ENCODE data around the gene BCAS3.
A peak's percentile ranks its signal among the peaks of the same experiment; 100 is the strongest.

The BCAS3 gene

DNA sequence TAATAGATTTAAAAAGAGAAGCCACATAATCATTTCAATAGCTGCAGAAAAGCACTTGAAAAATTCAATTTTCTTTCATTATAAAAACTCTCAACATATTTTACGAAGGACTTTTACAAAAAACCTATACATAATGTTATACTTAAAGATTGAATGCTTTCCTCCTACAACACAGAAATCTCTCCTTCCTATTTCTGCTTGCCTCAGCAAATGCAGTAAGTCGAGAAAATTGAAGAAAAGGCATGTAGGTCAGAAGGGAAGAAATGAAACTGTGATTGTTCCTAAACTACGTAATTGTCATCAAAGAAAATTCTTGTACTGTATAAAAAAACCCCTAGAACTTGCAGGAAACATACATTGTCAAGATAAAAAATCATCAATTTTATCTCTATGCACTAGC is 267.1 kb downstream of the BCAS3 start:
- no peak overlapping the region for H3K27ac ChIP-seq (ENCODE audit: low read depth, low read length)
- H3K4me1 ChIP-seq (ENCODE audit: control insufficient read depth, low read depth, low read length): no peaks in the 10 kb centered on the region
- H4K8ac ChIP-seq (ENCODE audit: low read depth, low read length): no peak overlapping the region
- H3K56ac ChIP-seq (ENCODE audit: low read length): no peak overlapping the region
- no peak overlapping the region for H2BK120ac ChIP-seq (ENCODE audit: low read depth, low read length)
- H2BK5ac ChIP-seq (ENCODE audit: low read length): no peak overlapping the region
- H3K23ac ChIP-seq (ENCODE audit: low read length): no peak overlapping the region
- no peak overlapping the region for H3K4ac ChIP-seq (ENCODE audit: low read depth, low read length)
- H3K4me2 ChIP-seq (ENCODE audit: low read length): no peak overlapping the region
- 100% methylated on average over 1 of the region's 3 CpGs for WGBS (ENCODE audit: extremely low coverage, insufficient coverage, low lambda C conversion rate)
- H3K79me2 ChIP-seq (ENCODE audit: control insufficient read depth, insufficient read depth, low read length): no peaks in the 10 kb centered on the region
- no peaks in the 10 kb centered on the region for H3K36me3 ChIP-seq (ENCODE audit: control insufficient read depth, insufficient read depth, low read length)
- H3K27me3 ChIP-seq (ENCODE audit: insufficient read depth, low read length, poor library complexity): no peaks in the 10 kb centered on the region
- no peaks in the 10 kb centered on the region for H3K79me1 ChIP-seq (ENCODE audit: low read length)
- no peak overlapping the region for H3K18ac ChIP-seq (ENCODE audit: low read length)
- no peak for DNase-seq
- no peak overlapping the region for H2BK15ac ChIP-seq (replicated peaks; ENCODE audit: low read depth)
- no peak overlapping the region for H4K5ac ChIP-seq (ENCODE audit: low read length)
- H3K9ac ChIP-seq (ENCODE audit: low read length): no peak overlapping the region
- H3K4me3 ChIP-seq (ENCODE audit: low read length): no peak overlapping the region
- H2AK5ac ChIP-seq (ENCODE audit: low read length): no peak overlapping the region

DNA sequence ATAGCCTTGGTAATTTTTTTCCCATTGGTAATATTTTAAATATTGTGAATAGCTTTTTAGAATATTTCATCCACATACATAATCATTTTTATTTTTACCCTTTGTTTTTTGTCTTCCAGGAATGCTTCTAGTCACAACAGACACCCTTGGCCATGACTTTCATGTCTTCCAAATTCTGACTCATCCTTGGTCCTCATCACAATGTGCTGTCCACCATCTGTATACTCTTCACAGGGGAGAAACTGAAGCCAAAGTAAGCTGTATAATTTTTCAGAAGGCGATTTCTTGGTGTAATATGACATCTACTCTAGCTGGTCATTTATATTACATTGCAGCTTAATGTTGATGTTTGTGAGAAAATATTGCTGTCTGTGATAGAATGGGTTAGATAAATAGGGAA is 269.4 kb downstream of the BCAS3 start:
- WGBS (ENCODE audit: extremely low coverage, insufficient coverage, low lambda C conversion rate): no CpG with 5 or more reads among the region's 1 CpG
- H3K36me3 ChIP-seq (ENCODE audit: control insufficient read depth, insufficient read depth, low read length): no peaks in the 10 kb centered on the region
- no peaks in the 10 kb centered on the region for H3K79me1 ChIP-seq (ENCODE audit: low read length)
- H3K79me2 ChIP-seq (ENCODE audit: control insufficient read depth, insufficient read depth, low read length): no peaks in the 10 kb centered on the region
- no peak overlapping the region for H4K5ac ChIP-seq (ENCODE audit: low read length)
- DNase-seq: no peak
- H3K9ac ChIP-seq (ENCODE audit: low read length): no peak overlapping the region
- H3K27ac ChIP-seq (ENCODE audit: low read depth, low read length): no peak overlapping the region
- H3K56ac ChIP-seq (ENCODE audit: low read length): no peak overlapping the region
- no peak overlapping the region for H2BK120ac ChIP-seq (ENCODE audit: low read depth, low read length)
- H3K4me2 ChIP-seq (ENCODE audit: low read length): no peak overlapping the region
- no peak overlapping the region for H3K18ac ChIP-seq (ENCODE audit: low read length)
- no peak overlapping the region for H2AK5ac ChIP-seq (ENCODE audit: low read length)
- no peaks in the 10 kb centered on the region for H3K4me1 ChIP-seq (ENCODE audit: control insufficient read depth, low read depth, low read length)
- H4K8ac ChIP-seq (ENCODE audit: low read depth, low read length): no peak overlapping the region
- no peak overlapping the region for H2BK15ac ChIP-seq (replicated peaks; ENCODE audit: low read depth)
- H3K4ac ChIP-seq (ENCODE audit: low read depth, low read length): no peak overlapping the region
- no peak overlapping the region for H2BK5ac ChIP-seq (ENCODE audit: low read length)
- H3K27me3 ChIP-seq (ENCODE audit: insufficient read depth, low read length, poor library complexity): no peaks in the 10 kb centered on the region
- H3K4me3 ChIP-seq (ENCODE audit: low read length): no peak overlapping the region
- no peak overlapping the region for H3K23ac ChIP-seq (ENCODE audit: low read length)

DNA sequence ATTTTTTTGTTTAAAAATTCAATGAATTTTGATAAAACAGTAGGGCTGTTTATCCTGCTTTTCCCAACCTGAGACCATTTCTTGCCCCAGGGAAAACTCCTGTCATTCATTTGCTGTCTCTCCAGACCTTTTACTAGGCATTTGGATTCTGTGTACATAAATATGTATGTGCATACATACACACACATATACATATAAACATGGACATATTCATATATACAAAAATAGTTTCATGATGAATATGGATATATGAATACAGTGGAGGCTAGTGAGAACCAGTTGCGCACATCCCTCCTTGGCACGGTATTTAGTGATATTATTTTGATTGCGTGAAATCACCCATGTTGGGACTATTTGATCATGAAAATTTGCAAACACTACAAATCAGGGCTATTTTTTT is 269.9 kb downstream of the BCAS3 start:
- no peak overlapping the region for H3K18ac ChIP-seq (ENCODE audit: low read length)
- H3K4ac ChIP-seq (ENCODE audit: low read depth, low read length): no peak overlapping the region
- H2BK120ac ChIP-seq (ENCODE audit: low read depth, low read length): no peak overlapping the region
- no CpG with 5 or more reads among the region's 3 CpGs for WGBS (ENCODE audit: extremely low coverage, insufficient coverage, low lambda C conversion rate)
- no peak overlapping the region for H2AK5ac ChIP-seq (ENCODE audit: low read length)
- no peaks in the 10 kb centered on the region for H3K36me3 ChIP-seq (ENCODE audit: control insufficient read depth, insufficient read depth, low read length)
- no peak overlapping the region for H2BK5ac ChIP-seq (ENCODE audit: low read length)
- H3K79me2 ChIP-seq (ENCODE audit: control insufficient read depth, insufficient read depth, low read length): no peaks in the 10 kb centered on the region
- H3K9ac ChIP-seq (ENCODE audit: low read length): no peak overlapping the region
- no peak for DNase-seq
- no peak overlapping the region for H2BK15ac ChIP-seq (replicated peaks; ENCODE audit: low read depth)
- H3K27ac ChIP-seq (ENCODE audit: low read depth, low read length): no peak overlapping the region
- H4K8ac ChIP-seq (ENCODE audit: low read depth, low read length): no peak overlapping the region
- no peaks in the 10 kb centered on the region for H3K27me3 ChIP-seq (ENCODE audit: insufficient read depth, low read length, poor library complexity)
- no peak overlapping the region for H3K4me2 ChIP-seq (ENCODE audit: low read length)
- no peak overlapping the region for H4K5ac ChIP-seq (ENCODE audit: low read length)
- no peak overlapping the region for H3K4me3 ChIP-seq (ENCODE audit: low read length)
- no peak overlapping the region for H3K56ac ChIP-seq (ENCODE audit: low read length)
- no peaks in the 10 kb centered on the region for H3K4me1 ChIP-seq (ENCODE audit: control insufficient read depth, low read depth, low read length)
- no peaks in the 10 kb centered on the region for H3K79me1 ChIP-seq (ENCODE audit: low read length)
- H3K23ac ChIP-seq (ENCODE audit: low read length): no peak overlapping the region

DNA sequence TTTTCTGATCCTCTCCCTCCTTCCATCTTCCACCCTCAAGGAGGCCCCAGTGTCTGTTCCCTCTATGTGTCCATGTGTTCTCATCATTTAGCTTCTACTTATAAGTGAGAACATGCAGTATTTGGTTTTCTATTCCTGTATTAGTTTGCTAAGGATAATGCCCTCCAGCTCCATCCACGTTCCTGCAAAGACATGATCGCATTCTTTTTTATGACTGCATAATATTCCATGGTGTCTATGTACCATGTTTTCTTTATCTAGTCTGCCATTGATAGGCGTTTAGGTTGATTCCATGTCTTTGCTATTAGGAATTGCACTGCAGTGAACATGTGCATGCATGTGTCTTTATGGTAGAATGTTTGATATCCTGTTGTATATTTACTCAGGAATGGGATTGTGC is 275.1 kb downstream of the BCAS3 start:
- H3K18ac ChIP-seq (ENCODE audit: low read length): no peak overlapping the region
- no peak overlapping the region for H3K56ac ChIP-seq (ENCODE audit: low read length)
- no peak overlapping the region for H2BK15ac ChIP-seq (replicated peaks; ENCODE audit: low read depth)
- H3K4ac ChIP-seq (ENCODE audit: low read depth, low read length): no peak overlapping the region
- no peak overlapping the region for H3K23ac ChIP-seq (ENCODE audit: low read length)
- WGBS (ENCODE audit: extremely low coverage, insufficient coverage, low lambda C conversion rate): no CpG with 5 or more reads among the region's 3 CpGs
- H3K27ac ChIP-seq (ENCODE audit: low read depth, low read length): no peak overlapping the region
- H4K5ac ChIP-seq (ENCODE audit: low read length): no peak overlapping the region
- no peaks in the 10 kb centered on the region for H3K79me2 ChIP-seq (ENCODE audit: control insufficient read depth, insufficient read depth, low read length)
- no peak overlapping the region for H2BK120ac ChIP-seq (ENCODE audit: low read depth, low read length)
- no peak for DNase-seq
- H3K36me3 ChIP-seq (ENCODE audit: control insufficient read depth, insufficient read depth, low read length): no peaks in the 10 kb centered on the region
- H2BK5ac ChIP-seq (ENCODE audit: low read length): no peak overlapping the region
- H3K79me1 ChIP-seq (ENCODE audit: low read length): no peaks in the 10 kb centered on the region
- no peak overlapping the region for H2AK5ac ChIP-seq (ENCODE audit: low read length)
- no peak overlapping the region for H3K4me3 ChIP-seq (ENCODE audit: low read length)
- H3K9ac ChIP-seq (ENCODE audit: low read length): no peak overlapping the region
- no peak overlapping the region for H4K8ac ChIP-seq (ENCODE audit: low read depth, low read length)
- no peak overlapping the region for H3K4me2 ChIP-seq (ENCODE audit: low read length)
- H3K4me1 ChIP-seq (ENCODE audit: control insufficient read depth, low read depth, low read length): no peaks in the 10 kb centered on the region
- H3K27me3 ChIP-seq (ENCODE audit: insufficient read depth, low read length, poor library complexity): no peaks in the 10 kb centered on the region

DNA sequence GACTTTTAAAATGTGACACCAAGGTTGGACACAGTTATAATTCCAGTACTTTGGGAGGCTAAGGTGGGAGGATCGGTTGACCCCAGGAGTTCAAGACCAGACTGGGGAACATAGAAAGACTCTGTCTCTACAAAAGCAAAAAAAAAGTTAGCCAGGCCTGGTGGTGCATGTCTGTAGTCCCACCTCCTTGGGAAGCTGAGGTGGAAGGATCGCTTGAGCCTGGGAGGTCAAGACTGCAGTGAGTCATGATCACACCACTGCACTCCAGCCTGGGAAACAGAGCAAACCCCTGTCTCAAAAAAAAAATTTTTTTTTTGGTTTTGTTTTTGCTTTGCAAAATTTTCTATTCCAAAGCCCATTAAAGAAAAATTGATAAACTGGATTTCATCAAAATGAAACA is 281.4 kb downstream of the BCAS3 start:
- peak; percentile 10 for DNase-seq
- Histone ChIP-seq H4K8ac (ENCODE audit: low read depth, low read length) (no peak overlapping the region), H3K4me2 (ENCODE audit: low read length) (no peak overlapping the region), H3K4me3 (ENCODE audit: low read length) (no peak overlapping the region), H2BK5ac (ENCODE audit: low read length) (no peak overlapping the region), H2BK120ac (ENCODE audit: low read depth, low read length) (no peak overlapping the region), H3K27ac (ENCODE audit: low read depth, low read length) (no peak overlapping the region), H3K4me1 (ENCODE audit: control insufficient read depth, low read depth, low read length) (no peaks in the 10 kb centered on the region), H3K56ac (ENCODE audit: low read length) (no peak overlapping the region), H3K79me2 (ENCODE audit: control insufficient read depth, insufficient read depth, low read length) (no peaks in the 10 kb centered on the region), H2AK5ac (ENCODE audit: low read length) (no peak overlapping the region), H4K5ac (ENCODE audit: low read length) (no peak overlapping the region), H3K18ac (ENCODE audit: low read length) (no peak overlapping the region), H3K4ac (ENCODE audit: low read depth, low read length) (no peak overlapping the region), H2BK15ac (replicated peaks; ENCODE audit: low read depth) (no peak overlapping the region), H3K79me1 (ENCODE audit: low read length) (no peaks in the 10 kb centered on the region), H3K23ac (ENCODE audit: low read length) (no peak overlapping the region), H3K9ac (ENCODE audit: low read length) (no peak overlapping the region), H3K27me3 (ENCODE audit: insufficient read depth, low read length, poor library complexity) (no peaks in the 10 kb centered on the region), H3K36me3 (ENCODE audit: control insufficient read depth, insufficient read depth, low read length) (no peaks in the 10 kb centered on the region)
- WGBS (ENCODE audit: extremely low coverage, insufficient coverage, low lambda C conversion rate): no CpG with 5 or more reads among the region's 2 CpGs

DNA sequence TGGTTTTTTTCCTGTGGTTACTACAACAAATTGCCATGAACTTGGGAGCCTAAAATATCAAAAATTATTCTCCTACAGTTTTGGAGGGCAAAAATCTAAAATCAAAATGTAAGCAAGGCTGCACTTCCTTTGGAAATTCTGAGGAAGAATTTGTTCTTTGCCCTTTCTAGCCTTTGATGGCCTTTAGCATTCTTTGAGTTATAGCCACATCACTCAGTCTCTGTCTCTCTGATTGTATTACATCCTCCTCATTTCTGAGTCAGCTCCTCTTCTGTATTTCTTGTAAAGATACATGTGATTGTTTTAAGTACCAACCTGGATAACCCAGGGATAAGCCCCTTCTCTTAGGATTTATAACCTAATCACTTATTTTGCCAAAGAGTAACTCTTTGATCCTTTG is 282.0 kb downstream of the BCAS3 start:
- Histone ChIP-seq H3K23ac (ENCODE audit: low read length) (no peak overlapping the region), H2BK15ac (replicated peaks; ENCODE audit: low read depth) (no peak overlapping the region), H3K79me1 (ENCODE audit: low read length) (no peaks in the 10 kb centered on the region)

More for the DNA sequence above, 282.0 kb downstream of the BCAS3 start:
- H3K4me3 ChIP-seq (ENCODE audit: low read length): no peak overlapping the region
- no peak for DNase-seq
- H3K36me3 ChIP-seq (ENCODE audit: control insufficient read depth, insufficient read depth, low read length): no peaks in the 10 kb centered on the region
- H3K18ac ChIP-seq (ENCODE audit: low read length): no peak overlapping the region
- H3K79me2 ChIP-seq (ENCODE audit: control insufficient read depth, insufficient read depth, low read length): no peaks in the 10 kb centered on the region
- no peak overlapping the region for H3K4ac ChIP-seq (ENCODE audit: low read depth, low read length)
- H3K27me3 ChIP-seq (ENCODE audit: insufficient read depth, low read length, poor library complexity): no peaks in the 10 kb centered on the region
- no peak overlapping the region for H3K9ac ChIP-seq (ENCODE audit: low read length)
- no peak overlapping the region for H2AK5ac ChIP-seq (ENCODE audit: low read length)
- H4K5ac ChIP-seq (ENCODE audit: low read length): no peak overlapping the region
- no peak overlapping the region for H2BK120ac ChIP-seq (ENCODE audit: low read depth, low read length)
- H2BK5ac ChIP-seq (ENCODE audit: low read length): no peak overlapping the region
- H3K56ac ChIP-seq (ENCODE audit: low read length): no peak overlapping the region
- no peaks in the 10 kb centered on the region for H3K4me1 ChIP-seq (ENCODE audit: control insufficient read depth, low read depth, low read length)
- H3K27ac ChIP-seq (ENCODE audit: low read depth, low read length): no peak overlapping the region
- H3K4me2 ChIP-seq (ENCODE audit: low read length): no peak overlapping the region
- no peak overlapping the region for H4K8ac ChIP-seq (ENCODE audit: low read depth, low read length)

Data from mesendoderm (in vitro differentiated cells).